COR-L47 (cell line): ENCODE measurements around the gene TMEM53.
A peak's percentile ranks its signal among the peaks of the same experiment; 100 is the strongest.
"Not testable (repeated sequence)": the region's sequence is repeated elsewhere in the genome, so short reads cannot be mapped to it uniquely, and the experiment has no call there.

Experiments used
- DNase-seq: peaks from one replicate; lab custom pipeline; 2025; lab: John Stamatoyannopoulos, UW

Gene TMEM53

DNA sequence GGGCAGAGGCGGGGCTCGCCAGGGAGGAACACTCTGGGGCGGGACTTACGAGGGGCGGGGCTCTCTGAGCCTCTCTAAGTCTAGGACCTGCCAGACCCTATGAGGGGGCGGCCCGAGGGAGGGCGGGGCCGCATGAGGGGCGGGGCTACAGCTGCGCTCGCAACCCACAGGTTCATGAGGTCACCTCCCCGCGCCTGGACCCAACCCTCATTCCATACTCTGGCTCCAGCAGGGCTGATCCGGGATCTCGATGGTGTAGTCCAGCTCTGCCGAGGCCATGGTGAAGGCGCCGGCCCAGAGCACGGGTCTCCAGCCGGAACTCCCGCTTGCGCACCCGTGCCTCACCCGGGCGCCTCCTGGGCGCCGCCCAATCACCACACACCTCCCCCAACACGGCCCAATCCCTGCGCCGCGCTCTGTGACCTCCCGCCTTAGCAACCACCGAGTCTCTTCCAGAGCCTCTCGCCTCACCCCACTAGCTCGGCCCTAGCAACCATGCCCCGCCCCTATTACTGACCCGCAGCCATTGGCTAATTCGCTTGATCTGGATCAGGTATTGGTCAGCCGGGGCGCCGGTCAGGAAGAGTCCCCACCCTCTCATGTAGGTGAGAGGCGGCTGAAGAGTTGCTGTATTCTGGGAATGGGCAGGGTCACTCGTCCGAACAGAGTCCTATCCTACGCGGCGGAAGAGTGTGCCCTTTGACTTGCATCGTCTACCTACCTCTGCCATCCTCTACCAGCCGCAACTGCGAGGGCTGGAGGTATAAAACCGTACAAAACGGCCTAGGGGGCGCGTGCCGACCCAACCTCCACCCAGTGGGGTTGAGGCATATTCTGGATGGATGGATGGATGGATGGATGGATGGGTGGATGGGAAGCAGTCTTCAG is at the start of gene TMEM53, which contains the start of gene ARMH1:
TSS of gene TMEM53 (minus strand) at position 369 of the 888 bp plus-strand sequence. CDS start at position 279, 90 bp downstream.
TSS of gene ARMH1 (plus strand) at position 602 of the 888 bp plus-strand sequence. CDS start 14,984 bp downstream, outside the sequence.
- peak; percentile 91 for DNase-seq

DNA sequence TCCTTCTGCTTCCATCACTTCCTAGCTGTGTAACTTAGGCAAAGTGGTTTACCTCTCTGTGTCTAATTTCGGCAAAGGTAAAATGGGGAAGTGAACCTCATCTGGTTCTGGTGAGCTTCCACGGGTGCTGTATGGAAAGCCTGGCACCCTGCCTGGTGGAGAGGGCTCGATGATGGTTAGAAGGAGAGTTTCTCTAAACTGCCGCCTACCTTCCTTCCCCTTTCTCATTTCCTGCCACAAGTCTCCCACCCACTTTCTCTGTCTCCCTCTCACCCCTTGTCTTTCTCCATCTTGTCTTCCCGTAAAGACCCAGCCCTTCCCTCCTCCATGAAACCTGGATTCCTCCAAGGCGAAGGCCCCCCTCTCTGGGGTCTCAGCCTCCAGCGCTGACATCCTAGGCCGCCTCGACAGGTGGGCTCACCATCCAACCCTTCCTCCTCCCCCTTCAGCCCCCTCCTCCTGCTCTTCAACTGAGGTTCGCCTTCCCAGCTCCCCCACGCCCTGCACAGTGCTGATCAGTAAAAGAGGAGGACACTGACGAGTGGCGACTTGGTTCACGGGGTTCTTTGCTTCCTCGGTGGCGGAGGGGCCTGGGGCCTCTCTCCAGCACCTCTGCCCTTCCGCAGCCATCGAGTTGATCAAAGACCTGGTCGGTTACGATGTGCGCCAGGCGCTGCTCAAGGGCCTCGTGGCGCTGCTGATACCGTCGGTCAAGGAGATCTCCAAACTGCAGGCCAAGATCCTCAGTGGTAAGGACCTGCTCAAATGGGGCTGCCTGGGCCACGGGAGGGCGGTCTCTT is 49.4 kb upstream of the TMEM53 start:
- no peak for DNase-seq

- DNase-seq: no peak
Observed at GRCh38 chr1:44723064-44723463, 48.8 kb upstream of the TMEM53 start.

DNA sequence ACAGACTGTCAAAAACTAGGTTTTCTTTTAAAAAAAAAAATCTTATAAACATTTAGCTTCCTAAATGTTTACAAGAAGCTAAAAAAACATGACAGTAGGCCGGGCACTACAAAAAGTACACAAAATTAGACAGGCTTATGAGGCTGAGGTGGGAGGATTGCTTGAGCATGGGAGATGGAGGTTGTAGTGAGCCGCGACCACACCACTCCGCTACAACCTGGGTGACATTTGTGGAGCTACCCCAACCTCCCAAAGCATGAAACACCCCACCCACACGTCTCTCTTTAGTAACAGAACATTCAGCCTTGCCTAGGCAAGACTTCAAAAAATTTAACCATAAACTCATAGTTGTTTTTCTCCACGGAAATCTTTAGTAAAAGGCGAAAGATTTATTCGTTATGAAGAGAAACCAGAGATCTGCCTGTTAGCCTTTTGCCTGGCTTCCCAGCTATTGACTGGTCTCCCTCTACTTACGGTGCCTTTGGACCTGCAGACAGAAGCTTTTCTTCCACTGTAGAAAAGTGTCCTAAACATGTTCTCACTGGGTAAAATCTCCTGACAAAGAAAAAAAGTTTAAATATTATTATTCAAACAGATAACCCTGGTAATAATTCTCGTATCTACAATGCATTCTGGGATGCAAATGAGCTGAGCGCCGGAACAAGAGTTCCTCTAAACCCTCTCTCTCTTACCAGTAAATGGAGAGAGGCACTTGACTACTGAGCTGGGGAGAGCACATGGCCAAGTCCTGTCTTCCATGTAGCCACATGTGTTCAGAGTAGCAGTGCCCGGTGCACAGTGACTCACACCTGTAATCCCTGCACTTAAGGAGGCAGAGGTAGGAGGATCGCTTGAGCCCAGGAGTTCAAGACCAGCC is 47.4 kb upstream of the TMEM53 start:
- DNase-seq: no peak

GRCh38 chr1:44720281-44720680 is 46.0 kb upstream of the TMEM53 start:
- DNase-seq: no peak

- DNase-seq: no peak
Observed at GRCh38 chr1:44719318-44719717, 45.0 kb upstream of the TMEM53 start.

DNA sequence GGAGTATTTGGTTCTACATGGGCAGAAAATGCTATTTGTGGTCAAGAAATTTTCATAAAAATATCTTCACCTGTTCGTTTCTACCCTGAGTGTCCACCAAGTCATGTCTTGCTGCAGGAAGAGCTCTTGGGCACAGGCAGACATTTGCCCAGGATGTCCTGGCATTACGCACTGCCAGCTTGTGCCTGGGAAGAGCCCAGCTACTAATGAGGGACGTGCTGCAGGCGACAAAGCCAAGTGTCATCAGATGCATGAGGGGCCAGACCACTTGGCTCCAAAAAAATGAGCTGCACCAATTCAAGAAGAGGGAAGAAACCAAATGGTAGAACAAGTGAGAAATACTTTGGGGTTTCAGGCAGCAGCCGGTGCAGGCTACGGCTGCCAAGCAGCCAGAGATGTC is 43.8 kb upstream of the TMEM53 start:
- no peak for DNase-seq

- DNase-seq: no peak
Observed at GRCh38 chr1:44717653-44718052, 43.4 kb upstream of the TMEM53 start.

GRCh38 chr1:44717156-44717555 is 42.9 kb upstream of the TMEM53 start:
- no peak for DNase-seq

DNA sequence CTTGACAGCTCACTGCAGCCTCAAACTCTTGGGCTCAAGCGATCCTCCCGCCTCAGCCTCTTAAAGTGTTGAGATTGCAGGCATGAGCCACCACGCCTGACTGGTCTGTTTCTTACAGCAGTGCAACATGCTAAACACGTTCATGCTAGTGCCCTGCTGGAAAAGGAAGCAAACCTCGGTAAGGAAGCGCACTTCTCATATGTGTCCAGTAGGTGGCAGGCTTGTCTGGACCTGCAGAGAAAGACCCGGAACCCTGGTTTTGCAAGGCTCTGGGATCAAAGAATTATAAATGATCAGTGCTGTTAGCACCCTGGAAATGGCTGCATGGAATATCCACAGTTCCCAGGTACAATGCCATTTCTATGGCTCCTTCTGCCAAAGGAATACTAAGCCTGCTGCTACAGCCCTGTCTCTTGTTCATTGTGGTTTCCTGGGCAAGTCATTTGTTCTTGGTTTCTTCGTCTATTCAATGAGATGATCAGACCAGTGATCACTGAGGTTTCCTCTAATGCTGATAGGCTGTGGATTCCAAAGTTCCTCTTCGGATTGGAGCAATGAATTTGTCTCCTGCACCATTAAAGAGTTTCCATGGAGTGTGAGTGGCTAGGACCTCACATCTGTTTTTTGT is 40.8 kb upstream of the TMEM53 start:
- peak; percentile 22 for DNase-seq

- DNase-seq: no peak
Observed at GRCh38 chr1:44714532-44714931, 40.3 kb upstream of the TMEM53 start.

- DNase-seq: no peak
Observed at GRCh38 chr1:44713321-44713781, 39.1 kb upstream of the TMEM53 start.

GRCh38 chr1:44707959-44708831 is 33.9 kb upstream of the TMEM53 start:
- DNase-seq: no peak

- DNase-seq: no peak
Observed at GRCh38 chr1:44707112-44707881, 33.0 kb upstream of the TMEM53 start.

DNA sequence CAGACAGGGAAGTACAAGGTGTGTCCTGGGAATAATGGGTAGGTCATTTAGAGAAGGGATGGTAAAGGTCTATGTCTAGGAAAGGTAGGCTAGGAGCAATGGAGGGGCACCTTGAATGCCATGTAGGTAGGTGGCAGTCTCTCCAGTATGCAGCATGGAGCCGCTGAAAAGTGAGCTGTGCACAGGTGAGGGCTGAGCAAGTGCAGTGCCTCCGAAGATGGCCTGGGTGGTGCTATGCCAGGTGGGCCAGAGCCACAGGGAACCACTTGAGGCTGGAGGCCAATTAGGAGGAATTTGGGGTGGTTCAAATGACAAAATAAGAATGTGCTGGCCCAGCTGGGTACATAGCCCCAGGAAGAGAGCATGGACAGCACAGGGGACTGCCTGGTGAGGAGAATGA is 31.7 kb upstream of the TMEM53 start:
- no peak for DNase-seq

GRCh38 chr1:44705470-44705869 is 31.2 kb upstream of the TMEM53 start:
- no peak for DNase-seq

DNA sequence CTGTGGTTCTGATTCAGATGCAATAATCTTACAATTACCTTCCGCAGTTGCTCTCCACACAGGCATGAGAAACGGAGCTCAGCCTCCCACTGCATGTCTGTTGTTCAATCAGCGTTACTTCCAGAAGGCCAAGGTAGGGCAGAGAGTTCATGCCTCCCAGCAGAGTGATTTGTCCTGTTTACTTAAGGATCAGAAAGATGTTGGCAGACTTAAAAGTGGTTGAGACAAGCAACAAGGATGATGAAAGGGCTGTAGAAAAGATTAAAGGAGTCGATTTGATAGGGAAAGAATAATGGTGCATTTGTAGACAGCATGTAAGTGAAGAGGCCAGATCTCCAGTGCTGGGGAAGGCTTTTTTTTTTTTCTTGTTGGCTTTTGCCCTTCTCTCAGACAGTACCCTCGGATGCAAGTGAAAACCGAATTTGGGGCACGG is 26.9 kb upstream of the TMEM53 start:
- DNase-seq: no peak

DNA sequence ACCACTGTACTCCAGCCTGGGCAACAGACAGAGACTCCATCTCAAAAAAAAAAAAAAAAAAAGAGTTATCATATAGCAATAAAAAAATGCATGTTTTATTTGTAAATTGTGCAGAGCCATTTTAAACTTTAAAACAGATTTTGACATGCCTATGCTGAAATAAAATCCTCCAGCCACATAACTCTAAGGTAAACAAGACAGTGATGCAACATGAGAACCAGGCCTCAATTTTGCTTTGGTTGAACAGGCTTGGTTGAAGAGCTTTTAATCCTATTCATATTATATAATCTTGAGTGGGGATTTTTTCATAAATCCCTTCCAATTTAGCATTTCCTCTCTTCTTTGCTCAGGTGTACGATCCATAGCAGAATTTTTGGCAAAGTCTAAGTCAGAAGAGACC is 26.3 kb upstream of the TMEM53 start:
- no peak for DNase-seq

DNA sequence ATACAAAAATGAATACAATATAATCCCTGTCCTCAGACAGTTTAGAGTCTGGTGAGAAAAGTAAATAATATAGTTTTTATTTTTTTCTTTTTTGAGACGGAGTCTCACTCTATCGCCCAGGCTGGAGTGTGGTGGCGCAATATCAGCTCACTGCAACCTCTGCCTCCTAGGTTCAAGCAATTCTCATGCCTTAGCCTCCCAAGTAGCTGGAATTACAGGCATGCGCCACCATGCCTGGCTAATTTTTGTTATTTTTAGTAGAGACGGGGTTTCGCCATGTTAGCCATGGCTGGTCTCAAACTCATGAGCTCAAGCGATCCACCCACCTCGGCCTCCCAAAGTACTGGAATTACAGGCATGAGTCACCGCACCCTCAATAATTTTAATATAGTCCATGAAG is 25.1 kb upstream of the TMEM53 start:
- DNase-seq: not testable (repeated sequence)
